Stomach (tissue), 9 donors: ENCODE data around the gene F5. TPM values are rescaled to one million over a fixed set of nuclear protein-coding genes. Genes with fewer than 3 reads are reported as not detected.

ENCODE experiments used
- DNase-seq, 2 donors: peaks; one replicate each; pipeline versions ENCODE4 v3.0.0 to v3.0.0-alpha.2; 2013 to 2019
- H3K27ac ChIP-seq, 5 donors: fragments of 200-600 bp in 4 of 5; sonication (generic) in 4 of 5; one replicate each; pipeline ENCODE4 v1.5.1; 2013 to 2019; ENCODE audit warnings: mild to moderate bottlenecking in 1 of 5, moderate library complexity in 1 of 5
- H3K27me3 ChIP-seq, 3 donors: fragments of 200-600 bp; sonication (generic); one replicate each; pipeline ENCODE4 v1.5.1; 2017 to 2019; ENCODE audit warnings: mixed run types in 1 of 3
- H3K36me3 ChIP-seq, 4 donors: fragments of 200-600 bp; sonication (generic); 1 replicate in 3 of 4; 2 replicates in 1 of 4; pipeline ENCODE4 v1.5.1; 2016 to 2019
- H3K4me1 ChIP-seq, 4 donors: fragments of 200-600 bp; sonication (generic); one replicate each; pipeline ENCODE4 v1.5.1; 2016 to 2019
- H3K4me3 ChIP-seq, 4 donors: fragments of 200-600 bp; sonication (generic) in 3 of 4; one replicate each; pipeline ENCODE4 v1.5.1; 2016 to 2019; ENCODE audit warnings: mild to moderate bottlenecking in 1 of 4
- H3K9me3 ChIP-seq, 4 donors: fragments of 200-600 bp; sonication (generic); one replicate each; pipeline ENCODE4 v1.5.1; 2016 to 2019
- CTCF ChIP-seq, 7 experiments: fragments of 450-650 bp in 4 of 7; fragments of 200-600 bp in 3 of 7; sonication (generic) in 3 of 7; IDR thresholded peaks; one replicate each; pipeline ENCODE4 v1.5.1; 2016 to 2019; ENCODE audit warnings: antibody characterized with exemption in 7 of 7, control low read depth in 2 of 7, mild to moderate bottlenecking in 1 of 7
- EP300 ChIP-seq: sonication (generic); formaldehyde crosslinking; IDR thresholded peaks from one replicate; pipeline ENCODE4 v1.6.1; 2017; ENCODE audit warnings: antibody characterized with exemption
- POLR2A ChIP-seq, 4 donors: fragments of 450-650 bp; IDR thresholded peaks; one replicate each; pipeline ENCODE4 v1.6.1; 2016; ENCODE audit warnings: antibody characterized with exemption in 4 of 4, control low read depth in 2 of 4, mild to moderate bottlenecking in 1 of 4, moderate library complexity in 1 of 4
- POLR2AphosphoS5 ChIP-seq, 3 donors: sonication (generic); formaldehyde crosslinking; IDR thresholded peaks; one replicate each; pipeline ENCODE4 v1.6.1; 2016; ENCODE audit warnings: antibody characterized with exemption in 3 of 3
- WGBS, 5 donors: extraction: QIAGEN DNeasy Blood & Tissue Kit in 3 of 5; methylation state at CpG; one replicate each; pipeline versions ENCODE4 v1.1.5 to v1.1.7; 2013 to 2018; 5-methylcytosine and 5-hydroxymethylcytosine counted together
- intact Hi-C: fragments of 100-400 bp; cut with DNase I; formaldehyde crosslinking; loops from one replicate; pipeline ENCODE4 v1.15.1; 2023; ENCODE audit warnings: low total_unique reads
- polyA plus RNA-seq, 3 donors: library from polyadenylated mRNA; stranded (reverse); fragments of 200-250 nt; gene quantifications; one replicate each; pipeline ENCODE4 v1.2.3, GENCODE V29; 2013
- total RNA-seq, 5 donors: library from RNA; depleted of rRNA; stranded (reverse); fragments of >200 nt; gene quantifications; one replicate each; pipeline versions ENCODE4 v1.1.0 to v1.2.3, GENCODE V29; 2014 to 2016
- donor health status: healthy with polysubstance abuse.
- donor health status: Bipolar disorder and iron deficiency.
- donor health status: healthy.

F5 gene
- total and polyA plus RNA-seq, 8 donors, result 0.06 to 4.8 (median 1.0) TPM; not detected in 2

GRCh38 chr1:169630006-169630405 is 43.7 kb upstream of the F5 start, which contains the start of gene SELP:
Gene SELP (minus strand): TSS chr1:169630124. CDS start chr1:169630074, 50 bp downstream.
- Histone ChIP-seq H3K27me3 (no peaks in the 10 kb centered on the region), H3K4me3 (no peak within 1 kb of the TSS)

GRCh38 chr1:169624912-169625311 is 38.6 kb upstream of the F5 start:
- no peaks in the 10 kb centered on the region for H3K36me3 ChIP-seq
- no peak for DNase-seq
- no peaks in the 10 kb centered on the region for H3K9me3 ChIP-seq
- intact Hi-C loops, result no loop called here
- no peak overlapping the region for H3K27ac ChIP-seq
- H3K4me1 ChIP-seq, result no peaks in the 10 kb centered on the region
- 48 to 72% (median 64%) methylated on average over 2 of the region's 2 CpGs for WGBS, 5 donors
- H3K27me3 ChIP-seq, result no peaks in the 10 kb centered on the region
- H3K4me3 ChIP-seq, result no peak overlapping the region
- TF ChIP-seq EP300, result no peak
- TF ChIP-seq POLR2AphosphoS5 (IDR thresholded peaks at IDR 0.05), result no peak
- TF ChIP-seq CTCF (IDR thresholded peaks at IDR 0.05), result no peak
- TF ChIP-seq POLR2A (IDR thresholded peaks at IDR 0.05), result no peak

More at GRCh38 chr1:169630006-169630405, 43.7 kb upstream of the F5 start, which contains the start of gene SELP:
- WGBS, 5 donors, result 71 to 100% (median 86%) methylated on average over 1 of the region's 1 CpG
- no peak for TF ChIP-seq EP300
- TF ChIP-seq POLR2AphosphoS5 (IDR thresholded peaks at IDR 0.05), result no peak
- no peak for TF ChIP-seq CTCF (IDR thresholded peaks at IDR 0.05)
- no peak for TF ChIP-seq POLR2A (IDR thresholded peaks at IDR 0.05)
- Histone ChIP-seq H3K27ac (no peak within 1 kb of the TSS), H3K4me1 (no peaks in the 10 kb centered on the region), H3K9me3 (peaks cover 11 to 26% (median 23%) of the 10 kb centered on the region in 4 donors), H3K36me3 (no peaks in the 10 kb centered on the region)
- no peak for DNase-seq
- intact Hi-C loops, result no loop called here

- Histone ChIP-seq H3K9me3 (no peaks in the 10 kb centered on the region), H3K4me1 (no peaks in the 10 kb centered on the region), H3K36me3 (no peaks in the 10 kb centered on the region), H3K4me3 (no peak overlapping the region), H3K27me3 (no peaks in the 10 kb centered on the region), H3K27ac (no peak overlapping the region)
- TF ChIP-seq POLR2AphosphoS5 (IDR thresholded peaks at IDR 0.05) (no peak), CTCF (IDR thresholded peaks at IDR 0.05) (no peak), EP300 (no peak), POLR2A (IDR thresholded peaks at IDR 0.05) (no peak)
- DNase-seq, result no peak
- intact Hi-C loops, result no loop called here
Observed at GRCh38 chr1:169624122-169624521, 37.8 kb upstream of the F5 start.

- 79 to 88% (median 80%) methylated on average over 6 of the region's 6 CpGs for WGBS, 5 donors
- intact Hi-C loops, result no loop called here
Observed at GRCh38 chr1:169623132-169623926, 37.0 kb upstream of the F5 start.

More at GRCh38 chr1:169623132-169623926, 37.0 kb upstream of the F5 start:
- Histone ChIP-seq H3K9me3 (no peaks in the 10 kb centered on the region), H3K27me3 (no peaks in the 10 kb centered on the region), H3K36me3 (no peaks in the 10 kb centered on the region), H3K4me1 (no peaks in the 10 kb centered on the region), H3K4me3 (no peak overlapping the region), H3K27ac (no peak overlapping the region)
- TF ChIP-seq POLR2AphosphoS5 (IDR thresholded peaks at IDR 0.05), result no peak
- TF ChIP-seq CTCF (IDR thresholded peaks at IDR 0.05), result no peak
- no peak for TF ChIP-seq EP300
- no peak for TF ChIP-seq POLR2A (IDR thresholded peaks at IDR 0.05)
- DNase-seq, result no peak
